B cell (primary cell): ENCODE results near the gene THRA.

Experiments used
- CTCF ChIP-seq: fragments of 200-600 bp; IDR thresholded peaks from one replicate; pipeline ENCODE4 v1.8.0; 2022; ENCODE audit warnings: antibody characterized with exemption, mild to moderate bottlenecking
- EZH2 ChIP-seq: IDR thresholded peaks from 2 replicates; pipeline ENCODE4 v1.6.1; 2012; ENCODE audit warnings: borderline replicate concordance, low read depth, mild to moderate bottlenecking, moderate library complexity, low read length; ENCODE audit not compliant: insufficient read depth, poor library complexity, severe bottlenecking

- no peak for TF ChIP-seq CTCF
- TF ChIP-seq EZH2 = no peak
Measured at GRCh38 chr17:40061609-40062038, 1.1 kb upstream of the THRA start.
